PC-3 (cell line): Measurements from ENCODE around the gene SLC39A1. TPM values are rescaled to one million over a fixed set of nuclear protein-coding genes. Genes with fewer than 3 reads are reported as not detected.
A peak's percentile ranks its signal among the peaks of the same experiment; 100 is the strongest.

Experiments used
- ATAC-seq: fragments of 200-7000 bp; cut with Tn5 transposase; 2 replicates; pipeline ENCODE4 v1.9.1; 2020; ENCODE audit warnings: mild to moderate bottlenecking, moderate library complexity
- BruUV-seq: library from RNA; stranded (reverse); fragments of 400-500 nt; replicated peaks from 2 replicates; lab custom pipeline; 2021; lab: Mats Ljungman, UMichigan
- CTCF ChIA-PET: fragments of 300-600 bp; sonication (Branson Sonifier 250); formaldehyde crosslinking; loops from one replicate; lab custom pipeline; 2022; ENCODE audit warnings: antibody characterized with exemption; lab: Charles Lee
- POLR2A ChIA-PET: fragments of 300-600 bp; sonication (Branson Sonifier 250); formaldehyde crosslinking; loops from one replicate; lab custom pipeline; 2022; ENCODE audit warnings: antibody characterized with exemption; ENCODE audit not compliant: unreplicated experiment; lab: Charles Lee
- DNase-seq: peaks from one replicate; pipeline ENCODE4 v3.0.0-alpha.2; 2015
- H2AFZ ChIP-seq: fragments of 300-600 bp; sonication (generic); 2 replicates; pipeline ENCODE4 v1.6.0; 2016; ENCODE audit warnings: antibody characterized with exemption, low read length
- H3F3A ChIP-seq: fragments of 300-600 bp; sonication (generic); one replicate; pipeline ENCODE4 v1.6.0; 2017; ENCODE audit warnings: antibody characterized with exemption, low read length, control low read depth, mild to moderate bottlenecking; ENCODE audit not compliant: unreplicated experiment
- H3K27ac ChIP-seq: fragments of 300-600 bp; sonication (generic); 2 replicates; pipeline ENCODE4 v1.5.1; 2016; ENCODE audit warnings: mild to moderate bottlenecking, low read length
- H3K27me3 ChIP-seq: fragments of 300-600 bp; sonication (generic); 2 replicates; pipeline ENCODE4 v1.6.1; 2016; ENCODE audit warnings: low read length, mixed read lengths
- H3K36me3 ChIP-seq: fragments of 300-600 bp; sonication (generic); 2 replicates; pipeline ENCODE4 v1.6.1; 2016; ENCODE audit warnings: low read depth, mixed run types, low read length, mixed read lengths
- H3K4me1 ChIP-seq: fragments of 300-600 bp; sonication (generic); 2 replicates; pipeline ENCODE4 v1.5.1; 2016; ENCODE audit warnings: low read length; ENCODE audit not compliant: insufficient read depth
- H3K4me2 ChIP-seq: fragments of 300-600 bp; sonication (generic); 2 replicates; pipeline ENCODE4 v1.6.0; 2016; ENCODE audit warnings: low read length
- H3K4me3 ChIP-seq: fragments of 300-600 bp; sonication (generic); 2 replicates; pipeline ENCODE4 v1.5.1; 2016; ENCODE audit warnings: mild to moderate bottlenecking, low read length, mixed read lengths
- H3K79me2 ChIP-seq: fragments of 300-600 bp; sonication (generic); 2 replicates; pipeline ENCODE4 v1.6.1; 2017; ENCODE audit warnings: low read length, mixed read lengths
- H3K9ac ChIP-seq: fragments of 300-600 bp; sonication (generic); 2 replicates; pipeline ENCODE4 v1.6.0; 2016; ENCODE audit warnings: mild to moderate bottlenecking, low read length
- H3K9me2 ChIP-seq: fragments of 300-600 bp; sonication (generic); replicated peaks from 2 replicates; pipeline ENCODE4 v1.6.1; 2016; ENCODE audit warnings: mixed run types, low read length, mixed read lengths
- H3K9me3 ChIP-seq: fragments of 300-600 bp; sonication (generic); 2 replicates; pipeline ENCODE4 v1.6.1; 2016; ENCODE audit warnings: low read length, mixed read lengths
- H4K20me1 ChIP-seq: fragments of 300-600 bp; sonication (generic); 2 replicates; pipeline ENCODE4 v1.6.1; 2016; ENCODE audit warnings: low read length, mixed read lengths
- CTCF ChIP-seq: fragments of 300-600 bp; sonication (generic); conservative IDR thresholded peaks from 2 replicates; pipeline ENCODE4 v1.5.1; 2017; ENCODE audit warnings: antibody characterized with exemption, low read depth, mild to moderate bottlenecking, low read length
- EZH2 ChIP-seq: fragments of 300-600 bp; sonication (generic); IDR thresholded peaks from one replicate; pipeline ENCODE4 v1.6.1; 2017; ENCODE audit warnings: antibody characterized with exemption, mild to moderate bottlenecking, low read length; ENCODE audit not compliant: unreplicated experiment
- EZH2phosphoT487 ChIP-seq: fragments of 300-600 bp; sonication (generic); IDR thresholded peaks from 2 replicates; pipeline ENCODE4 v1.6.1; 2018; ENCODE audit warnings: mild to moderate bottlenecking, antibody characterized with exemption, low read length, borderline replicate concordance
- intact Hi-C: fragments of 100-400 bp; cut with micrococcal nuclease; formaldehyde crosslinking; loops from 2 replicates; pipeline ENCODE4 v1.9.0; 2023
- total RNA-seq: library from RNA; depleted of rRNA; stranded (reverse); fragments of >200 nt; gene quantifications from 2 replicates; pipeline ENCODE4 v1.2.3, GENCODE V29; 2014

Gene SLC39A1
- total RNA-seq, 1 experiment from 2014 or later = 201 TPM

DNA sequence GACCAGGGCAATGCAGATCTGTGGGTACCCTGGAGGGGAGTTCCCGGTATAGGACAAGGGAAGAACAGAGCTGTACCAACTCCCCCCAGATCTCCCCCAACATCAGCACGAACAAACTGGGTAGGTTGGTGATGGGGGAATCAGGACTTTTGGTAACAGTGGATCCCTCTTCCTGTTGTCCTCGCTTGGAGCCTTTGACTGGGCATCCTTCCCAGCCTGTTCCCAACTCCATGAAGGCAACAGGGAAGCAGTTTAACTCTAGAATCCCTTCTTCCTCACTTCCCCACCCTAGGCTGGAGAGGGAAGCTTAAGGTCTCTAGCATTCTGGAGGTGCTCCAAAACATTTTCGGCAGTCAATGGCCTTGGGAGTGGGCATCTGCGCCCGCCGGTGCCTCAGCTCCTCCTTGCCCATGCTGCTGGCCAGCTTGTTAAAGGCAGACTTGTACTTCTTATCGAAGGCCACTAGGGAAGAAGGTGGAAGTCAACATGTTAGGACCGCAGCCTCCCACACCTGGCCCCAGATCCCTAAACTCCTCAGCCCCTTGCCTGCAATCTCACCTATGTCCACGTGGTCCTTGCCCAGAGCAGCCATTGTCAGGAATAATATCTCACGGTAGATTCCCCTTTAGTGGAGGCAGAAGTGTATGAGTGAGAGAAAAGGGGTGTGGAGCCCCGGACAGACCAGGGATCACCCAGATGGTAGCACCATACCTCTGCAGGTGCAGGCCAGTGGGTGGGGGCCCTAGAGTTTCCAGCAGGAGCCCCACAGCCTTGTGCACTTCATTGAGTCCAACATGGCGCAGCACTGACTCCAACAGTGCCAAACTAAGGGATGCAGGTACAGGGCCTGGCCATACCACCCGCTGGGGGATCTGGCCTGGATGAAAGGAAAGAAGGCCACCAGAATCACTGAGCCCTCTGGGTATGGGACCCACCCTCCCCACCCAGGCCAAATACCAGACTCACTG, 33.1 kb downstream of the SLC39A1 start:
- CTCF ChIA-PET = no interaction called here
- H3K9me2 ChIP-seq = no peaks in the 10 kb centered on the region
- intact Hi-C loops = no loop called here
- H2AFZ ChIP-seq = no peak overlapping the region
- no peak overlapping the region for H3K4me3 ChIP-seq
- H3K4me1 ChIP-seq = no peaks in the 10 kb centered on the region
- no peak for DNase-seq
- H4K20me1 ChIP-seq = no peaks in the 10 kb centered on the region
- no peak overlapping the region for H3K27ac ChIP-seq
- POLR2A ChIA-PET = no interaction called here
- no peaks in the 10 kb centered on the region for H3F3A ChIP-seq
- ATAC-seq = 0 out of 2 replicates have a peak, but pooled peaks have one; percentile 34
- BruUV-seq = TSS peak; percentile 17
- no peaks in the 10 kb centered on the region for H3K9me3 ChIP-seq
- H3K27me3 ChIP-seq = no peaks in the 10 kb centered on the region
- no peak for TF ChIP-seq EZH2phosphoT487
- TF ChIP-seq CTCF = peak; percentile 15; the same call in 1 of the 2 replicates
- no peak overlapping the region for H3K4me2 ChIP-seq
- no peaks in the 10 kb centered on the region for H3K79me2 ChIP-seq
- peaks cover 4% of the 10 kb centered on the region; the same call in 1 of the 2 replicates for H3K36me3 ChIP-seq
- H3K9ac ChIP-seq = no peak overlapping the region

GRCh38 chr1:153929426-153929825, 33.9 kb downstream of the SLC39A1 start:
- no peaks in the 10 kb centered on the region for H3K27me3 ChIP-seq
- no peak overlapping the region for H3K27ac ChIP-seq
- no peaks in the 10 kb centered on the region for H3F3A ChIP-seq
- DNase-seq = no peak
- H3K36me3 ChIP-seq = peaks cover 4% of the 10 kb centered on the region; the same call in 1 of the 2 replicates
- BruUV-seq = no TSS peak
- H3K4me2 ChIP-seq = no peak overlapping the region
- H3K9me3 ChIP-seq = no peaks in the 10 kb centered on the region
- H3K9ac ChIP-seq = no peak overlapping the region
- ChIA-PET POLR2A (interaction anchor here (0.6 kb wide), 1 partner anchor 11 kb away, joined by 4 read pairs; no protein-coding TSS in a partner anchor), CTCF (no interaction called here)
- intact Hi-C loops = no loop called here
- no peak overlapping the region for H2AFZ ChIP-seq
- H3K4me3 ChIP-seq = no peak overlapping the region
- no peaks in the 10 kb centered on the region for H3K79me2 ChIP-seq
- H4K20me1 ChIP-seq = no peaks in the 10 kb centered on the region
- ATAC-seq = no peak
- peaks cover 2% of the 10 kb centered on the region for H3K4me1 ChIP-seq
- TF ChIP-seq EZH2phosphoT487 (no peak), EZH2 (no peak), CTCF (no peak)
- no peaks in the 10 kb centered on the region for H3K9me2 ChIP-seq
